Mesodermal cell (in vitro differentiated cells): ENCODE measurements around the gene LSM3.

Experiments used
- H3K27ac ChIP-seq: 2 replicates; pipeline ENCODE4 v1.7.0; 2013; ENCODE audit warnings: mild to moderate bottlenecking, low read depth, low read length, moderate library complexity; ENCODE audit not compliant: severe bottlenecking
- H3K36me3 ChIP-seq: 2 replicates; pipeline ENCODE4 v1.7.1; 2013; ENCODE audit warnings: mild to moderate bottlenecking, low read length, moderate library complexity; ENCODE audit not compliant: control insufficient read depth, insufficient read depth
- H3K4me1 ChIP-seq: one replicate; pipeline ENCODE4 v1.7.1; 2013; ENCODE audit warnings: mild to moderate bottlenecking, low read length; ENCODE audit not compliant: insufficient read depth, control insufficient read depth, poor library complexity, severe bottlenecking
- H3K4me3 ChIP-seq: 2 replicates; pipeline ENCODE4 v1.7.0; 2013; ENCODE audit warnings: low read length, control low read depth, mild to moderate bottlenecking; ENCODE audit not compliant: insufficient read depth, poor library complexity, severe bottlenecking; ENCODE audit errors: extremely low read depth
- H3K9me3 ChIP-seq: 2 replicates; pipeline ENCODE4 v1.7.1; 2013; ENCODE audit warnings: mild to moderate bottlenecking, low read length, moderate library complexity; ENCODE audit not compliant: control insufficient read depth
- WGBS, 2 experiments: methylation state at CpG; one replicate each; pipeline ENCODE4 v1.1.5; 2013; ENCODE audit warnings: missing lambda C conversion rate in 2 of 2; ENCODE audit not compliant: insufficient coverage in 2 of 2; 5-methylcytosine and 5-hydroxymethylcytosine counted together

Gene LSM3

GRCh38 chr3:14200841-14201240, 22.2 kb downstream of the LSM3 start:
- H3K4me1 ChIP-seq: peaks cover 8% of the 10 kb centered on the region
- no peak overlapping the region for H3K27ac ChIP-seq
- WGBS, 2 experiments: 89 to 96% methylated on average over 2 to 3 of the region's 4 CpGs
- peaks cover 36% of the 10 kb centered on the region for H3K36me3 ChIP-seq
- H3K9me3 ChIP-seq: no peaks in the 10 kb centered on the region
- no peak overlapping the region for H3K4me3 ChIP-seq

- peaks cover 24% of the 10 kb centered on the region for H3K36me3 ChIP-seq
- 86 to 93% methylated on average over 6 of the region's 7 CpGs for WGBS, 2 experiments
- peaks cover 8% of the 10 kb centered on the region for H3K4me1 ChIP-seq
- H3K27ac ChIP-seq: no peak overlapping the region
- no peak overlapping the region for H3K4me3 ChIP-seq
- no peaks in the 10 kb centered on the region for H3K9me3 ChIP-seq
Observed at GRCh38 chr3:14201940-14202684, 23.5 kb downstream of the LSM3 start.

- WGBS, 2 experiments: 76 to 79% methylated on average over 20 to 22 of the region's 23 CpGs
- Histone ChIP-seq H3K9me3 (no peaks in the 10 kb centered on the region), H3K4me1 (peaks cover 8% of the 10 kb centered on the region), H3K27ac (no peak overlapping the region), H3K4me3 (no peak overlapping the region), H3K36me3 (peaks cover 15% of the 10 kb centered on the region)
Observed at GRCh38 chr3:14202874-14203520, 24.4 kb downstream of the LSM3 start.

- WGBS, 2 experiments: 47 to 53% methylated on average over 3 to 9 of the region's 10 CpGs
- no peak overlapping the region for H3K27ac ChIP-seq
- peaks cover 8% of the 10 kb centered on the region for H3K4me1 ChIP-seq
- no peak overlapping the region for H3K4me3 ChIP-seq
- H3K36me3 ChIP-seq: peaks cover 9% of the 10 kb centered on the region
- H3K9me3 ChIP-seq: no peaks in the 10 kb centered on the region
Observed at GRCh38 chr3:14203521-14204079, 25.0 kb downstream of the LSM3 start.

GRCh38 chr3:14204515-14205284, 26.1 kb downstream of the LSM3 start:
- peaks cover 13% of the 10 kb centered on the region for H3K4me1 ChIP-seq
- no peak overlapping the region for H3K27ac ChIP-seq
- H3K36me3 ChIP-seq: no peaks in the 10 kb centered on the region
- no peak overlapping the region for H3K4me3 ChIP-seq
- WGBS, 2 experiments: 92 to 96% methylated on average over 7 to 9 of the region's 11 CpGs
- no peaks in the 10 kb centered on the region for H3K9me3 ChIP-seq

GRCh38 chr3:14206548-14207177, 28.0 kb downstream of the LSM3 start:
- H3K4me3 ChIP-seq: no peak overlapping the region
- 89 to 94% methylated on average over 6 of the region's 6 CpGs for WGBS, 2 experiments
- H3K36me3 ChIP-seq: no peaks in the 10 kb centered on the region
- no peaks in the 10 kb centered on the region for H3K9me3 ChIP-seq
- H3K4me1 ChIP-seq: peaks cover 30% of the 10 kb centered on the region
- no peak overlapping the region for H3K27ac ChIP-seq

- peaks cover 35% of the 10 kb centered on the region for H3K4me1 ChIP-seq
- H3K9me3 ChIP-seq: no peaks in the 10 kb centered on the region
- WGBS, 2 experiments: 90 to 100% methylated on average over 1 to 3 of the region's 4 CpGs
- no peak overlapping the region for H3K27ac ChIP-seq
- no peak overlapping the region for H3K4me3 ChIP-seq
- no peaks in the 10 kb centered on the region for H3K36me3 ChIP-seq
Observed at GRCh38 chr3:14208168-14208567, 29.6 kb downstream of the LSM3 start.

GRCh38 chr3:14208977-14209394, 30.4 kb downstream of the LSM3 start:
- Histone ChIP-seq H3K27ac (no peak overlapping the region), H3K9me3 (no peaks in the 10 kb centered on the region), H3K36me3 (no peaks in the 10 kb centered on the region), H3K4me1 (peaks cover 35% of the 10 kb centered on the region), H3K4me3 (no peak overlapping the region)
- WGBS, 2 experiments: 76 to 83% methylated on average over 3 to 5 of the region's 5 CpGs

- WGBS, 2 experiments: 81 to 84% methylated on average over 11 to 12 of the region's 14 CpGs
- Histone ChIP-seq H3K27ac (peak overlapping the region; percentile 41), H3K4me1 (peaks cover 36% of the 10 kb centered on the region), H3K36me3 (no peaks in the 10 kb centered on the region), H3K9me3 (no peaks in the 10 kb centered on the region), H3K4me3 (no peak overlapping the region)
Observed at GRCh38 chr3:14209581-14210289, 31.1 kb downstream of the LSM3 start.

GRCh38 chr3:14210290-14210688, 31.7 kb downstream of the LSM3 start:
- WGBS, 2 experiments: 90 to 95% methylated on average over 2 of the region's 3 CpGs

More at GRCh38 chr3:14210290-14210688, 31.7 kb downstream of the LSM3 start:
- Histone ChIP-seq H3K36me3 (no peaks in the 10 kb centered on the region), H3K4me1 (peaks cover 32% of the 10 kb centered on the region), H3K27ac (peak overlapping the region; percentile 81), H3K9me3 (no peaks in the 10 kb centered on the region), H3K4me3 (no peak overlapping the region)
